Lung (tissue), 12 donors: Measurements from ENCODE around the gene ADGRV1. TPM values are rescaled to one million over a fixed set of nuclear protein-coding genes. Genes with fewer than 3 reads are reported as not detected.

Experiments used
- ATAC-seq: fragments of 200-7000 bp; cut with Tn5 transposase; one replicate; pipeline ENCODE4 v1.9.1; 2020; ENCODE audit warnings: moderate number of reproducible peaks; ENCODE audit not compliant: insufficient read depth, low FRiP score
- DNase-seq, 3 donors: peaks; one replicate each; pipeline ENCODE4 v3.0.0-alpha.2; 2013 to 2017
- H3K27ac ChIP-seq, 2 donors: one replicate each; pipeline ENCODE4 v1.5.1; 2013; ENCODE audit warnings: mild to moderate bottlenecking in 2 of 2, moderate library complexity in 2 of 2, control low read depth in 1 of 2, inconsistent platforms in 1 of 2, low read depth in 1 of 2, low read length in 1 of 2
- H3K27me3 ChIP-seq, 3 donors: one replicate each; pipeline ENCODE4 v1.5.1; 2013; ENCODE audit warnings: low read length in 2 of 3; ENCODE audit not compliant: control insufficient read depth in 3 of 3, insufficient read depth in 3 of 3
- H3K36me3 ChIP-seq, 4 donors: one replicate each; pipeline ENCODE4 v1.5.1; 2013; ENCODE audit warnings: low read length in 4 of 4, mild to moderate bottlenecking in 1 of 4, moderate library complexity in 1 of 4; ENCODE audit not compliant: control insufficient read depth in 4 of 4, insufficient read depth in 4 of 4
- H3K4me1 ChIP-seq, 5 donors: one replicate each; pipeline ENCODE4 v1.5.1; 2013; ENCODE audit warnings: low read length in 5 of 5, mild to moderate bottlenecking in 2 of 5, moderate library complexity in 1 of 5; ENCODE audit not compliant: control insufficient read depth in 5 of 5, insufficient read depth in 5 of 5
- H3K4me3 ChIP-seq: one replicate; pipeline ENCODE4 v1.5.1; 2013; ENCODE audit warnings: mild to moderate bottlenecking, control low read depth, moderate library complexity
- H3K9ac ChIP-seq, 2 donors: one replicate each; pipeline ENCODE4 v1.5.1; 2013; ENCODE audit warnings: low read length in 2 of 2, control low read depth in 1 of 2; ENCODE audit not compliant: insufficient read depth in 1 of 2
- H3K9me3 ChIP-seq, 4 donors: one replicate each; pipeline ENCODE4 v1.5.1; 2013; ENCODE audit warnings: low read length in 3 of 4, mild to moderate bottlenecking in 1 of 4, moderate library complexity in 1 of 4; ENCODE audit not compliant: control insufficient read depth in 4 of 4, insufficient read depth in 3 of 4
- CTCF ChIP-seq: IDR thresholded peaks from 2 replicates; pipeline ENCODE4 v1.5.1; 2012; ENCODE audit warnings: mild to moderate bottlenecking; ENCODE audit errors: control extremely low read depth, extremely low read depth
- WGBS, 2 donors: extraction: QIAGEN DNeasy Blood & Tissue Kit; methylation state at CpG; one replicate each; pipeline ENCODE4 v1.1.7; 2013; 5-methylcytosine and 5-hydroxymethylcytosine counted together
- polyA plus RNA-seq, 2 donors: library from polyadenylated mRNA; stranded (reverse); fragments of 200-250 nt; gene quantifications; one replicate each; pipeline ENCODE4 v1.2.1, GENCODE V29; 2013
- total RNA-seq, 2 donors: library from RNA; depleted of rRNA in 1 of 2; stranded (reverse); fragments of >200 nt in 1 of 2; gene quantifications; one replicate each; pipeline ENCODE4 v1.2.1, GENCODE V29; 2014 to 2021
- donor health status: control.
- donor health status: control.
- donor health status: Bipolar disorder and iron deficiency.
- donor health status: healthy.
- donor health status: DM: yes; HTN: yes; CAD: no.

Gene ADGRV1
- total and polyA plus RNA-seq, 4 donors = 3.6 to 66.2 (median 28.2) TPM

- ATAC-seq (no peak), DNase-seq (peak in 1 of 3 donors; percentile 43)
- Histone ChIP-seq H3K9ac (no peak overlapping the region), H3K4me1 (peaks cover 0 to 12% (median 0%) of the 10 kb centered on the region in 5 donors), H3K9me3 (no peaks in the 10 kb centered on the region), H3K27ac (no peak overlapping the region), H3K4me3 (no peak overlapping the region), H3K27me3 (no peaks in the 10 kb centered on the region), H3K36me3 (no peaks in the 10 kb centered on the region)
- no peak for TF ChIP-seq CTCF
- 83 to 89% methylated on average over 5 of the region's 5 CpGs for WGBS, 2 donors
Observed at GRCh38 chr5:90866915-90867731, 308.5 kb downstream of the ADGRV1 start.

- Histone ChIP-seq H3K36me3 (no peaks in the 10 kb centered on the region), H3K27ac (no peak overlapping the region), H3K27me3 (no peaks in the 10 kb centered on the region), H3K9ac (no peak overlapping the region), H3K9me3 (no peaks in the 10 kb centered on the region), H3K4me1 (peaks cover 0 to 18% (median 0%) of the 10 kb centered on the region in 5 donors), H3K4me3 (no peak overlapping the region)
- ATAC-seq (no peak), DNase-seq (no peak)
- no peak for TF ChIP-seq CTCF
- 95 to 96% methylated on average over 4 of the region's 4 CpGs for WGBS, 2 donors
Observed at GRCh38 chr5:90868799-90869198, 310.2 kb downstream of the ADGRV1 start.

- no peaks in the 10 kb centered on the region for H3K36me3 ChIP-seq
- H3K27ac ChIP-seq = peak overlapping the region in 1 of 2 donors; percentile 70
- DNase-seq (peak in 2 of 3 donors; percentile 70 to 79), ATAC-seq (peak; percentile 23)
- no peaks in the 10 kb centered on the region for H3K27me3 ChIP-seq
- TF ChIP-seq CTCF = no peak
- no peak overlapping the region for H3K9ac ChIP-seq
- H3K9me3 ChIP-seq = no peaks in the 10 kb centered on the region
- H3K4me1 ChIP-seq = peaks cover 0 to 16% (median 0%) of the 10 kb centered on the region in 5 donors
- no peak overlapping the region for H3K4me3 ChIP-seq
- WGBS, 2 donors = 68 to 72% methylated on average over 3 of the region's 3 CpGs
Observed at GRCh38 chr5:90871391-90871991, 312.9 kb downstream of the ADGRV1 start.
